AG09319 (cell line): ENCODE measurements around the gene SLC29A2.

Source experiments
- DNase-seq: peaks from one replicate; pipeline ENCODE4 v3.0.0-alpha.2; 2010; ENCODE audit warnings: low read depth; ENCODE audit errors: extremely low read depth
- TF ChIP-seq, protein P1 (sequence below): IDR thresholded peaks from 2 replicates; pipeline ENCODE4 v1.5.1; 2011; ENCODE audit warnings: low read depth, mild to moderate bottlenecking, inconsistent platforms, low read length, moderate library complexity

SLC29A2 gene

DNA sequence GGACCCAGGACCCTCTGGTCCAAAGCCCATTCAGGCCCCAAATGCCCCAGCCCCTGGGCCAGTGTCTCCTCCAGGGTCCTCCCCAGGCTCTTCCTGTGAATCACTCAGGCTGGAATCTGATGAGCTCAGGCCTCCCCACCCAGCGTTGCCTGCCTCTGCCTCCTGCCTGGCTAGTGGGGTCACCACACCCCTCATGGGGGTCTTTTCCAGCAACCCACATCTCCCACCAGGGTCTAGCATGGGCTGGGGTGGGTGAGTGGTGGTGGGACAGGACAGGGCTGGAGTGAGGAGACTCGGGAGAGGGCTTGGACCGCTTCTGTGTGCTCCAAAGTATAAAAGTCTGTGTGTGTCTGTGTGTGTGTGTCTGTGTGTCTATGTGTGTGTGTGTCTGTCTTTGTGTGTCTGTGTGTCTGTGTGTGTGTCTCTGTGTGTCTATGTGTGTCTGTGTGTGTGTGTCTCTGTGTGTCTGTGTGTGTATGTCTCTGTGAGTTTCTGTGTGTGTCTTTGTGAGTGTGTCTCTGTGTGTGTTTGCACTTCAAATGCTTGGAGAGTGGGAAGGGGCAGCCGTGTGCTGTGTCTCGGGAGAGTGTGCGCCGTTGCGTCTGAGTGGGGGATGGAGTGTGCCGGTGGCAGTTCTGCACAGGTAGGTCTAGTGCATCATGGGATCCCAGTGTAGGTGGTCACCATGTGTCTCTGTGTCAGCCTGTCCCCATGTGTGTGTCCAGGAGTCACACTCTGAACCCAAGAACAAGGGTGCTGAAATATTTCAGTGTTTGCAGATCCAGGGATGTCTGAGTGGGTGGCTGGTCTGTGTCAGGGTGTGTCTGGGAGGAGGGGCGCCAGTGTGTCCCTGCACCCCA is 44.2 kb downstream of the SLC29A2 start:
- TF ChIP-seq, protein P1, sequence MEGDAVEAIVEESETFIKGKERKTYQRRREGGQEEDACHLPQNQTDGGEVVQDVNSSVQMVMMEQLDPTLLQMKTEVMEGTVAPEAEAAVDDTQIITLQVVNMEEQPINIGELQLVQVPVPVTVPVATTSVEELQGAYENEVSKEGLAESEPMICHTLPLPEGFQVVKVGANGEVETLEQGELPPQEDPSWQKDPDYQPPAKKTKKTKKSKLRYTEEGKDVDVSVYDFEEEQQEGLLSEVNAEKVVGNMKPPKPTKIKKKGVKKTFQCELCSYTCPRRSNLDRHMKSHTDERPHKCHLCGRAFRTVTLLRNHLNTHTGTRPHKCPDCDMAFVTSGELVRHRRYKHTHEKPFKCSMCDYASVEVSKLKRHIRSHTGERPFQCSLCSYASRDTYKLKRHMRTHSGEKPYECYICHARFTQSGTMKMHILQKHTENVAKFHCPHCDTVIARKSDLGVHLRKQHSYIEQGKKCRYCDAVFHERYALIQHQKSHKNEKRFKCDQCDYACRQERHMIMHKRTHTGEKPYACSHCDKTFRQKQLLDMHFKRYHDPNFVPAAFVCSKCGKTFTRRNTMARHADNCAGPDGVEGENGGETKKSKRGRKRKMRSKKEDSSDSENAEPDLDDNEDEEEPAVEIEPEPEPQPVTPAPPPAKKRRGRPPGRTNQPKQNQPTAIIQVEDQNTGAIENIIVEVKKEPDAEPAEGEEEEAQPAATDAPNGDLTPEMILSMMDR: no peak; the same call in 1 of the 2 replicates
- no peak for DNase-seq

DNA sequence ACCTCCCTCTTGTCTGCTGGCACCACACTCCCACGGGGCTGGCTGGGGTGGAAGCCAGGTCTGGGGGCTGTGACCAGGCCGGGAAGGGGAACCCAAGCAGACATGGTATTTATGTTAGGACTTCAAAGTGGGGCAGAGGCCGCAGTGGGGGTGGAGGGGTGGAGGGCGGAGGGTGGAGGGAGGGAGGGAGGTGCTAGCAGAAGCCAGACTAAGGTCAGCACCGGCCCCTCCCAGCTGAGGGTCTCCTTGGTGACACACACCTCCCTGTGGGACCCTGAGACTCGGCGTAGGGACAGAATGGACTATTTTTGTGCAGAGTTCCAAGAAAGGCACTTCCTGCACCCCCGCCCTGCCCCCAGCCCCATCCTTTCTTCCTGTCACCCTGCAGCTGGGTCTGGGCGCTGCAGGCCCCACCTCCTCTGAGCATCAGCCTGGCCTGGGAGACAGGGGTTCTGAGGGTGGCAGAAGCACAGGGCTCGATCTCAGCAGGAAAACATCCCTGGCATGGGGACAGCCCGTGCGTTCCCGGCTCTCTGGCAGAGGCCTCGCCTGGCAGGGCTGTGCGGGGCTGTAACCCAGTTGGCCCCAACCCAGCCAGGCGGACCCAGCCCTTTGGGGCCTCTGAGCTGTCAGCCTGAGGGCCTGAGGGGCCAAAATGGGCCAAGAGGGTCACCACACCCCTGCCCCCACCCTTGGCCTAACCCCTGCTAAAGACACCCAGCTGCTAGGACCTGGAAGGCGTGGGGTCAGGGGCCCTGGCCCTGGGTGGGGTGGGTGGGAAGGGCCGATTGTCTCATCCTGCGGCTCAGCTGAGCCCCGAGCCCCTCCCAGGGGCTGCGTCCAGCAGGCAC is 45.1 kb downstream of the SLC29A2 start:
- TF ChIP-seq, protein P1: no peak
- no peak for DNase-seq

DNA sequence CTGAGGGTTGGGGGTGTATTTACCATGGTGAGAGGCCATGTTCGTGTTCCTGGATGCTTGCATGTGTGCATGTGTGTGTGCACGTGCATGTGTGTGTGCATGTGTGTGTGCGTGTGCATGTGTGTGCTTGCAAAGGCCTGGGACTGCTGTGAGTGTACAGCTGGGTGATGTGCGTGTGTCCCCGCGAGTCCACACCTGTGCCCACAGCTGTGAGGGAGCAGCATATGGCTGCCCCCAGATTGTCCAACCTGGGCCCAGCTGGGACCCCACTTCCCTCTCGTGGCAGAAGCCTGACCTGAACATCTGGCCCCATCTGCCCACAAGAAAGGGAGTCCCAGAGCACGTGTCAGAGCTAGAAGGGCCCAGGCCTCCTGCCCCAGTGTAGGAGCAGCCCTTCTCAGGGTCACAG is 46.3 kb downstream of the SLC29A2 start:
- no peak for DNase-seq
- TF ChIP-seq, protein P1: no peak

DNA sequence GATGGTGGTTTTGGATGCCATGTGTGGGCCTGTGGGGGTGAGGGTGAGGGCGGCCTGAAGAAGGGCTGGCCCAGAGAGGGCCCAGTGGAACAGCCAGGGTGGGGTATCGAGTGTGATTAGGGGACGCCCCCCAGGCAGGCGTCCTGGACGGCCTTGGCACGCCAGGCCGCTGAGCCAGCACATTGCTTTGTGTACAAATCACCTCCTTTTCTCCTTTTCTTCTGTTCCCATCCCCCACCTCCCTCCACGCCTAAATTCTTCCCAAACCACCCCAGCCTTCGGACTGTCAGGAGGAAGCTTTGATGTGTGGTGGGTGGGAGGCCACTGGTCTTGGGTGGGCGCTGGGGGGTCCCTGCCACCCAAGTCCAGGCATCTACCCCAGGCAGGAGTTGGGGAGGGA is 46.9 kb downstream of the SLC29A2 start:
- DNase-seq: no peak
- TF ChIP-seq, protein P1: no peak

DNA sequence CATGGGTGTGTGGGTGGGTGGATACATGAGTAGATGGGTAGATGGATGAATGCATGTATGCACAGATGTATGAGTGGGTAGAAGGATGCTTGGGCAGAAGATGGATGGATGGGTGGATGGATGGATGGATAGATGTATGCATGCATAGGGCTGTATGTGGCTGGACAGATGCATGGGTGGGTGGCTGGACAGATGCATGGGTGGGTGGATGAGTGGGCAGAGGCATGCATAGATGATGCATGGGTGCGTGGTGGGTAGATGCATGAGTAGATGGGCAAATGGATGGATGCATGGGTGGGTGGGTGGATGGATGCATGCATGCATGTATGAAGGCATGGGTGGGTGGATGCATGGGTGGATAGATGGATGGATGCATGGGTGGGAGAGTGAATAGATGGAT is 47.9 kb downstream of the SLC29A2 start:
- TF ChIP-seq, protein P1: no peak
- DNase-seq: no peak

DNA sequence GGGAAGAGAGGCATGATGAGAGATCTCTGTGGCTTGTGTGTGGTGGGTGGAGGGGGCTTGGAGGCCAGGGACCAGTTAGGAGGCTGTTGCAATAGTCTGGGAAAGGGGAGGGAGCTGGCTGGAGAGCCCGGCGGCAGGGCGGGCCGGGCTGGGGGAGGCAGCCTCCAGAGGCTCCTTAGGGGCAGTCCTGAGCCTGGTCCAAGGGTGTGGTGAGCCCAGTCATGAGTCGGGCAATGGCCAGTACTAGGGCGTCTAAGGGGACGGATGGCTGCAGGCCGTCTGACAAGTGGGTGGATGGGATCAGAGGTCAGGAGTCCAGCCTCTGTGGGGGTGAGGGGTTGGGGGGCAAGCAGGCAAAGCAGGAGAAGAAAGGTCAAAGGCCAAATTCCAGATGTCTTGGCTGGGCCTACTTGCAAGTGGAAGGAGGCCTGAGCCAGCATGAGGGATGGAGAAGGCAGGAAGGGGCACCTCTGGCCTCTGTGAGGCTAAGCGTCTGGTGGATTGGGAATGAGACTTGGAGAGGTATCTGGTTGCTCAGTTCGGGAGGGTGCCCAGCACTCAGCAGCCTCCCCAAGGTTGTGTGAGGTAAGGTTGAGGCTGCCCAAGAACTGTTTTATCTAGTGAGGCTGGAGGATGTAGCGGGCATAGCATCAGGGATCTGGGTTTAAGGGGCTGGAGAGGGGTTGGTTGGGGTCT is 48.7 kb downstream of the SLC29A2 start:
- TF ChIP-seq, protein P1: no peak
- no peak for DNase-seq
